GM23338 (cell line): ENCODE measurements around the gene CRADD. TPM values are rescaled to one million over a fixed set of nuclear protein-coding genes. Genes with fewer than 3 reads are reported as not detected.

Source experiments
- ATAC-seq: fragments of 200-7000 bp; cut with Tn5 transposase; 3 replicates; pipeline ENCODE4 v1.9.1; 2020
- DNase-seq: peaks from one replicate; pipeline ENCODE4 v3.0.0-alpha.2; 2015; ENCODE audit warnings: low spot score
- H2AFZ ChIP-seq: fragments of 200-600 bp; sonication (generic); 2 replicates; pipeline ENCODE4 v1.8.0; 2016; ENCODE audit warnings: antibody characterized with exemption, mild to moderate bottlenecking, moderate library complexity
- H3F3A ChIP-seq: fragments of 200-600 bp; sonication (generic); replicated peaks from 2 replicates; pipeline ENCODE4 v1.8.0; 2017; ENCODE audit warnings: antibody characterized with exemption, mixed run types, low read depth
- H3K27ac ChIP-seq: fragments of 200-600 bp; sonication (generic); 2 replicates; pipeline ENCODE4 v1.6.1; 2016; ENCODE audit warnings: low read depth
- H3K27me3 ChIP-seq: fragments of 200-600 bp; sonication (generic); 2 replicates; pipeline ENCODE4 v1.8.0; 2016; ENCODE audit warnings: mild to moderate bottlenecking, mixed run types, moderate library complexity; ENCODE audit not compliant: insufficient read depth
- H3K36me3 ChIP-seq: fragments of 200-600 bp; sonication (generic); 2 replicates; pipeline ENCODE4 v1.8.0; 2016; ENCODE audit warnings: mild to moderate bottlenecking; ENCODE audit not compliant: insufficient read depth
- H3K4me1 ChIP-seq: fragments of 200-600 bp; sonication (generic); 2 replicates; pipeline ENCODE4 v1.8.0; 2016; ENCODE audit warnings: mild to moderate bottlenecking, moderate library complexity; ENCODE audit not compliant: insufficient read depth
- H3K4me2 ChIP-seq: fragments of 200-600 bp; sonication (generic); 2 replicates; pipeline ENCODE4 v1.7.1; 2017; ENCODE audit warnings: mixed run types
- H3K4me3 ChIP-seq: fragments of 200-600 bp; sonication (generic); 2 replicates; pipeline ENCODE4 v1.6.1; 2016; ENCODE audit warnings: mixed run types
- H3K79me2 ChIP-seq: fragments of 200-600 bp; sonication (generic); replicated peaks from 2 replicates; pipeline ENCODE4 v1.8.0; 2017; ENCODE audit warnings: mild to moderate bottlenecking; ENCODE audit not compliant: insufficient read depth
- H3K9me2 ChIP-seq: fragments of 200-600 bp; sonication (generic); 2 replicates; pipeline ENCODE4 v1.8.0; 2017; ENCODE audit not compliant: insufficient read depth
- H4K20me1 ChIP-seq: fragments of 200-600 bp; sonication (generic); replicated peaks from 2 replicates; pipeline ENCODE4 v1.8.0; 2017; ENCODE audit warnings: mild to moderate bottlenecking; ENCODE audit not compliant: insufficient read depth
- H3K27ac Mint-ChIP-seq: 2 replicates; pipeline ENCODE4 v1.8.0; 2020; ENCODE audit warnings: inconsistent platforms, mild to moderate bottlenecking, moderate library complexity, mixed read lengths
- H3K27me3 Mint-ChIP-seq: 3 replicates; pipeline ENCODE4 v1.8.0; 2022; ENCODE audit warnings: low read depth, mild to moderate bottlenecking, moderate library complexity, mixed read lengths, inconsistent platforms; ENCODE audit not compliant: insufficient read depth, poor library complexity
- H3K36me3 Mint-ChIP-seq: 3 replicates; pipeline ENCODE4 v1.8.0; 2021; ENCODE audit warnings: low read depth, mild to moderate bottlenecking, inconsistent platforms, moderate library complexity, mixed read lengths
- H3K4me1 Mint-ChIP-seq: 3 replicates; pipeline ENCODE4 v1.8.0; 2020; ENCODE audit warnings: mild to moderate bottlenecking, inconsistent platforms, mixed read lengths
- H3K4me3 Mint-ChIP-seq: 3 replicates; pipeline ENCODE4 v1.8.0; 2021; ENCODE audit warnings: moderate library complexity, mild to moderate bottlenecking, inconsistent platforms, mixed read lengths
- H3K9me3 Mint-ChIP-seq: 3 replicates; pipeline ENCODE4 v1.8.0; 2020; ENCODE audit warnings: moderate library complexity, mild to moderate bottlenecking, inconsistent platforms, mixed read lengths
- CREB1 ChIP-seq: fragments of 250-450 bp; sonication (Bioruptor Pico); IDR thresholded peaks from 2 replicates; pipeline ENCODE4 v1.5.0; 2020; ENCODE audit warnings: low read depth, mild to moderate bottlenecking, moderate library complexity
- CTCF ChIP-seq, 2 experiments: fragments of 200-600 bp in 1 of 2; sonication (generic) in 1 of 2; conservative IDR thresholded peaks; 2 replicates each; pipeline versions ENCODE4 v1.5.1 to v1.6.1; 2016 to 2017; ENCODE audit warnings: antibody characterized with exemption in 2 of 2, low read depth in 2 of 2, mild to moderate bottlenecking in 2 of 2, moderate library complexity in 1 of 2
- ETS1 ChIP-seq: IDR thresholded peaks from 2 replicates; pipeline ENCODE4 v1.6.1; 2016; ENCODE audit warnings: antibody characterized with exemption
- EZH2 ChIP-seq: fragments of 200-600 bp; sonication (generic); IDR thresholded peaks from one replicate; pipeline ENCODE4 v1.8.0; 2017; ENCODE audit warnings: antibody characterized with exemption, mild to moderate bottlenecking, low read depth; ENCODE audit not compliant: unreplicated experiment
- EZH2phosphoT487 ChIP-seq: fragments of 200-600 bp; sonication (generic); IDR thresholded peaks from one replicate; pipeline ENCODE4 v1.8.1; 2018; ENCODE audit warnings: antibody characterized with exemption; ENCODE audit not compliant: unreplicated experiment
- JUNB ChIP-seq: IDR thresholded peaks from one replicate; pipeline ENCODE4 v1.6.1; 2016; ENCODE audit warnings: antibody characterized with exemption; ENCODE audit not compliant: unreplicated experiment
- NANOG ChIP-seq: IDR thresholded peaks from 2 replicates; pipeline ENCODE4 v1.6.1; 2016; ENCODE audit warnings: antibody characterized with exemption, borderline replicate concordance
- POLR2AphosphoS5 ChIP-seq: IDR thresholded peaks from 2 replicates; pipeline ENCODE4 v1.6.1; 2016; ENCODE audit warnings: antibody characterized with exemption, low read depth
- REST ChIP-seq: IDR thresholded peaks from one replicate; pipeline ENCODE4 v1.6.1; 2018; ENCODE audit warnings: antibody characterized with exemption; ENCODE audit not compliant: unreplicated experiment
- STAT1 ChIP-seq: IDR thresholded peaks from one replicate; pipeline ENCODE4 v1.6.1; 2016; ENCODE audit warnings: antibody characterized with exemption; ENCODE audit not compliant: unreplicated experiment
- ZNF114 ChIP-seq: fragments of 250-450 bp; sonication (Bioruptor Pico); IDR thresholded peaks from 2 replicates; pipeline ENCODE4 v1.5.0; 2020; ENCODE audit warnings: mild to moderate bottlenecking, moderate library complexity
- ZNF331 ChIP-seq: fragments of 250-450 bp; sonication (Bioruptor Pico); IDR thresholded peaks from 2 replicates; pipeline ENCODE4 v1.5.0; 2020; ENCODE audit warnings: low read depth, mild to moderate bottlenecking, moderate library complexity
- ZNF462 ChIP-seq: fragments of 250-450 bp; sonication (Bioruptor Pico); IDR thresholded peaks from 2 replicates; pipeline ENCODE4 v1.5.0; 2020; ENCODE audit warnings: mild to moderate bottlenecking, moderate library complexity
- polyA plus RNA-seq: library from polyadenylated mRNA; unstranded; fragments of >200 nt; fragmentation: Nextera tagmentation; extraction: Ambion mirVana; gene quantifications from 2 replicates; pipeline ENCODE4 v1.2.1, GENCODE V29; 2016
- total RNA-seq: library from RNA; depleted of rRNA; stranded (reverse); fragments of >200 nt; shearing (Covaris generic); gene quantifications from 2 replicates; pipeline ENCODE4 v1.2.3, GENCODE V29; 2014

Gene CRADD
- total and polyA plus RNA-seq, 2 experiments from 2014 or later, result 6.3 to 27.9 TPM

GRCh38 chr12:93667672-93668071, 9.5 kb upstream of the CRADD start:
- H3K4me3 Mint-ChIP-seq, result no peak overlapping the region
- H3K4me1 ChIP-seq, result peaks cover 2% of the 10 kb centered on the region; the same call in 1 of the 2 replicates
- no peak overlapping the region for H2AFZ ChIP-seq
- no peaks in the 10 kb centered on the region; the same call in 2 of the 3 replicates for H3K36me3 Mint-ChIP-seq
- ATAC-seq, result no peak
- H3K79me2 ChIP-seq, result no peaks in the 10 kb centered on the region
- no peaks in the 10 kb centered on the region for H3K36me3 ChIP-seq
- H3K27me3 ChIP-seq, result no peaks in the 10 kb centered on the region
- H3K9me2 ChIP-seq, result peaks cover 10% of the 10 kb centered on the region; the same call in 1 of the 2 replicates
- no peak overlapping the region for H3K27ac Mint-ChIP-seq
- no peak overlapping the region for H3K27ac ChIP-seq
- H3K27me3 Mint-ChIP-seq, result no peaks in the 10 kb centered on the region
- H3K4me3 ChIP-seq, result no peak overlapping the region
- TF ChIP-seq ZNF462 (no peak), POLR2AphosphoS5 (no peak), EZH2 (no peak), JUNB (no peak), STAT1 (no peak), NANOG (no peak), ZNF331 (CRISPR knock-in tag) (no peak), ETS1 (no peak), REST (no peak), CTCF (conservative IDR thresholded peaks at IDR 0.05; ENCODE audit: low read depth in 2 of 2) (no peak), ZNF114 (CRISPR knock-in tag) (no peak), CREB1 (CRISPR knock-in tag) (no peak), EZH2phosphoT487 (no peak)
- peaks cover 7% of the 10 kb centered on the region; the same call in 2 of the 3 replicates for H3K4me1 Mint-ChIP-seq
- H4K20me1 ChIP-seq, result no peaks in the 10 kb centered on the region
- DNase-seq, result no peak
- H3K9me3 Mint-ChIP-seq, result no peaks in the 10 kb centered on the region; the same call in 2 of the 3 replicates
- H3F3A ChIP-seq, result no peaks in the 10 kb centered on the region
- H3K4me2 ChIP-seq, result no peak overlapping the region
